ENCODE data around the gene SSBP2. TPM values are rescaled to one million over a fixed set of nuclear protein-coding genes. Genes with fewer than 3 reads are reported as not detected.
A peak's percentile ranks its signal among the peaks of the same experiment; 100 is the strongest.
"Not testable (repeated sequence)": the region's sequence is repeated elsewhere in the genome, so short reads cannot be mapped to it uniquely, and the experiment has no call there.

The SSBP2 gene
- polyA plus RNA-seq, 1 donor: 27.8 TPM

DNA sequence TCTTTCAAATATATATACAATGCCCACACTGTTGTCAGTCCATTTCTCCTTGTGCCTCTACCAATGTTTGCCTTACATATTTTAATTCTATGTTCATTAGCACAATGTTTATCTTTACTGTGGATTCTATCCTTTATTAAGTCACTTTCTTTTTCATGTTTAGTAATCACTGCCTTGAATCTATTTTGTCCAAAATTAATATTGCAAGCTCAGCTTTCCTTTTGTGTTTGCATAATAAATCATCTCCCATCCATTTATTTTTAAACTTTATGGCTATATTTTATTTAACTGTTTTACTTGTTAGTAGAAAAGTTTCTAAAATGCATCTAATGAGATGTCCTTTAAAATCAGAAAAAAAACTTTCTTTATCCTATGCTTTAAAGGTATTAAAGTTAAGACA lies 230.1 kb downstream of the SSBP2 start:
- Histone ChIP-seq H3K27me3 (ENCODE audit: control insufficient read depth, insufficient read depth, low read length) (no peaks in the 10 kb centered on the region), H3K4me3 (ENCODE audit: low read length) (no peak overlapping the region), H3K36me3 (ENCODE audit: control insufficient read depth, insufficient read depth, low read length) (no peaks in the 10 kb centered on the region), H3K27ac (ENCODE audit: low read length) (no peak overlapping the region), H3K4me1 (ENCODE audit: control insufficient read depth, insufficient read depth, low read length) (no peaks in the 10 kb centered on the region), H3K9me3 (ENCODE audit: control insufficient read depth, low read depth, low read length) (no peaks in the 10 kb centered on the region)
- no peak for DNase-seq

DNA sequence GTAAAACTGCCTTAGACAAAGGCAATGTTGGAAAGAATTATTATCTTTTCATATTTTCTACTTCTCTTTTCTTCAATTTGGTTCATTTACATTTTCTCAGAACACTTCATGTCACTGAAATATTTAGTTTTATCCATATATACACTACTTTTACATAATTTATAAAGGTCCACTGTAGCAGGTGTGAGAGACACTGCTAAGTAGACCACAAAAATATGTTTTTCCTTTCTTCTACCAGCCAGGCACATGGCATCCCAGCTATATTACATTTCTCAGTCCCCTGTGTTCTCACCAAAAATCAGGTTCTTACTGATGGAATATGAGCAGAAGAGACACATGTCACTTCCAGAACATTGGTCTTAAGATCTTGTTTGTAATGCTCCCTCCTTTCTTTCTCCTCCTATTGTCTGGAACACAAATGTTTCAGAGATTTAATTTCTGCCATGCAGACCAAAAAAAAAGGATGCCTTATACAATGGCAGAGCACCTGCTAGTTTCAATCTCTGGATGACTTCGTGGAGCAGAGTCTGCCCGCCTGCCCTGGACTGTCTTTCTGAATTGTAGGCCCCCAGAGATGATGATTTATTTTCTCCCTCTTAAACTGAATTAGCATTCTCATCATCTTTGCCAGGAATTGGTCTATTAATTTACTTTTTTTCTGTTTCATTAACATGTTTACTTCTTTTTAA lies 231.5 kb downstream of the SSBP2 start:
- no peaks in the 10 kb centered on the region for H3K36me3 ChIP-seq (ENCODE audit: control insufficient read depth, insufficient read depth, low read length)
- no peak for DNase-seq
- H3K27ac ChIP-seq (ENCODE audit: low read length): no peak overlapping the region
- H3K4me3 ChIP-seq (ENCODE audit: low read length): no peak overlapping the region
- H3K27me3 ChIP-seq (ENCODE audit: control insufficient read depth, insufficient read depth, low read length): no peaks in the 10 kb centered on the region
- no peaks in the 10 kb centered on the region for H3K9me3 ChIP-seq (ENCODE audit: control insufficient read depth, low read depth, low read length)
- no peaks in the 10 kb centered on the region for H3K4me1 ChIP-seq (ENCODE audit: control insufficient read depth, insufficient read depth, low read length)
- WGBS (ENCODE audit: insufficient coverage, low lambda C conversion rate): no CpG with 5 or more reads among the region's 2 CpGs

DNA sequence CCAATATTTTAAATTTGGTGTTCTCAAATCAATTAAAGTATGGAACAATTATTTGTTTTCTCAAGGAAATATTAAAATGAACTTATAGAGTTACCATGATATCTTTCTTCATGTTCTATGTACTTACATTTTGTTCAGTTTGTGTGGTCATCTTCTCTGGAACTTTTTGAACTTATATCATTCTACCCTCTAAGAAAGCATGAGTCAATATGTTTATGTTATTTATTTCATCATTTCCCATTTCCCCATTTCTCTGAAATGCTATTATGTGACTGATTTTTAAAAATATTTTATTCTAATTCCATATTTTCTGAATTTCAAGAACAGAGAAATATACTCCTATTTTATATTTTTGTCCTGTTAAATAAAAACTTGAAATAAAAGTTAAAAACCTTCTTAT lies 233.4 kb downstream of the SSBP2 start:
- Histone ChIP-seq H3K27me3 (ENCODE audit: control insufficient read depth, insufficient read depth, low read length) (no peaks in the 10 kb centered on the region), H3K9me3 (ENCODE audit: control insufficient read depth, low read depth, low read length) (no peaks in the 10 kb centered on the region), H3K27ac (ENCODE audit: low read length) (no peak overlapping the region)

DNA sequence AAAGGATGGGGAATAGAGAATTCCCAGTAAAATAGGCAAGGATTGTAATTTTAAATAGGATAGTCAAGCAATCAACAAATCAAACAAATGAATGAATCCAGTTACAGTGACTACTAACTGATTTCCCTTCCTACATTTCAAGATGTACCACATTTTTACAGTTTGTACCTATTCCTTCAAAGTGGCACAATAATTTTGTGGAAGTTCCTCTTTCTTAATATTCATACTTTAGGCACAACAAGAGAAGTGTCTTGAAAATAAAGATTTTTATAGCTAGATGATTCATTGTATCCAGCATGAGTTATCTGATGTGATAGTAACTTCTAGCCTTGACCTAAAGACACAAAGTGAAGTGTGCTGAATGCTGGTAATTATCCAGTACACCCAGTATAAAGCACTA lies 234.8 kb downstream of the SSBP2 start:
- H3K27ac ChIP-seq (ENCODE audit: low read length): no peak overlapping the region
- no peak for DNase-seq
- no peaks in the 10 kb centered on the region for H3K27me3 ChIP-seq (ENCODE audit: control insufficient read depth, insufficient read depth, low read length)
- no peaks in the 10 kb centered on the region for H3K4me1 ChIP-seq (ENCODE audit: control insufficient read depth, insufficient read depth, low read length)
- no peaks in the 10 kb centered on the region for H3K36me3 ChIP-seq (ENCODE audit: control insufficient read depth, insufficient read depth, low read length)
- H3K4me3 ChIP-seq (ENCODE audit: low read length): no peak overlapping the region
- H3K9me3 ChIP-seq (ENCODE audit: control insufficient read depth, low read depth, low read length): no peaks in the 10 kb centered on the region

More for the DNA sequence above, 233.4 kb downstream of the SSBP2 start:
- DNase-seq: no peak
- Histone ChIP-seq H3K4me3 (ENCODE audit: low read length) (no peak overlapping the region), H3K36me3 (ENCODE audit: control insufficient read depth, insufficient read depth, low read length) (no peaks in the 10 kb centered on the region), H3K4me1 (ENCODE audit: control insufficient read depth, insufficient read depth, low read length) (no peaks in the 10 kb centered on the region)

DNA sequence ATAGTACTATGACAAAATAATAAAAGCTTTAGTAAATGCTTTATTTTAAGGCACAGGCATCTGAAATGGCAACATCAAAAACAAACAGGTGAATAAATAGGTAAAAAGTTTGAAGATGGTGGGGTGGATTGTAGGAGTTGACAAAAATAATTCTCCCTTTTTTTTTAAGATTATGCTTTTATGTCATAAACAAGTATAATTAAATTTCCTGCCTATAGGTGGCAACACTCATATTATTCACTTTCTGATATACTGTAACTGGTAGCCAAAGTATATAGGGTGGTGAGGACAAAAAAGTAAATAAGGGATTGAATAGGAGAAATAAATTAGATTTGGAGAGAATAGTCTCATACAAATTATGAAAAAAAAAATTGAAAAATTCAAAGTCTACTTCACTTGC lies 236.9 kb downstream of the SSBP2 start:
- H3K4me1 ChIP-seq (ENCODE audit: control insufficient read depth, insufficient read depth, low read length): no peaks in the 10 kb centered on the region

DNA sequence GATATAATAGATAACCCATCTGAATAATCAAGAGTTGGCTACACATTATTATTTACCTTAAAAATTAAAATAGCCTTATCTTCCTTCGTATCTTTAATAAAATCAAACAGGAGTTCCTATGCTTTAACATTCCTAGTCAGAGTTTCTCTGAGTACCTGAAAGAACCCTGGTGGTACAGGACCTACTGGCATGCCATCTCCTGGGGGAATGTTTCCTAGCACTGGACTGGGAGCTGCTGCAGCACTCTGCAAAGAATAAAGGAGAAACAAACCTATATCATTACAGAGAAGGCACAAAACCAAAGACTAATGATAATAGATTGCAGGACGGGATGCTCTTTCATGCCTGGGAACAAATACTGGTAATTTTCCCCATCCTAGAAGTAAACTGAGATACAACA lies 237.4 kb downstream of the SSBP2 start:
- no CpG with 5 or more reads among the region's 2 CpGs for whole genome bisulfite sequencing (ENCODE audit: insufficient coverage, low lambda C conversion rate)
- no peak for DNase-seq

More for the DNA sequence above, 236.9 kb downstream of the SSBP2 start:
- Histone ChIP-seq H3K27me3 (ENCODE audit: control insufficient read depth, insufficient read depth, low read length) (no peaks in the 10 kb centered on the region), H3K4me3 (ENCODE audit: low read length) (no peak overlapping the region), H3K9me3 (ENCODE audit: control insufficient read depth, low read depth, low read length) (no peaks in the 10 kb centered on the region), H3K27ac (ENCODE audit: low read length) (no peak overlapping the region), H3K36me3 (ENCODE audit: control insufficient read depth, insufficient read depth, low read length) (no peaks in the 10 kb centered on the region)
- no peak for DNase-seq

DNA sequence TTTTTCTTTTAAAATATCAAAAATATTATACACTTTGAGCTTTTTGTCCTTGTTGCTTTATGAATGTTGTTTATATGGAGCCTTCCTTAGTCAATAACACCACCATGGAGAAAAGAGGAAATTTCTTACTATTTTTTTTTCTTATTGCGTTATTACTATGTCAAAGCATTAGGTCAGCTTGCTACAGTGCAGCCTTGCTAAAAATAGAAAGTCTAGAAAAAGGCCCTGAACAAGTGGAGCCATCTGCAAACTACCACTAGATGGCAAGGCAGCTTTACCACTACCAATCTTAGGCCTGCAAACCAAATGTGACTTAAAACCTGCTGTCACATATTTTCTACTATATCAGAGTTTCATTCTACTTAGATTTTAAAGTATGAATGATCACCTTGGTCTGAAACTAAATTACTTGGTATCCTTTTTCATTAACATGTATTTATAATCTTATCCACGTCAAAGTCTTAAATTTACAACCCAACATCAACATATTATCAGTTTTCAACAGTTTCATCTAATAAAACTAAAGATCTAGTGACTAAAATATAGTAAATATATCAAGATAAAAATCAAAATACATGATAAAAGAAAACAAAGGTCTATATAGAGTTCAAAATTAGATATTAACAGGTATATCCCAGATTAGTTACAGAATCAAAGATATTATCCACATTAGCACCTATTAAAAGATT lies 243.9 kb downstream of the SSBP2 start:
- peak; percentile 73 to 84 for DNase-seq
- Histone ChIP-seq H3K27ac (ENCODE audit: low read length) (no peak overlapping the region), H3K4me1 (ENCODE audit: control insufficient read depth, insufficient read depth, low read length) (no peaks in the 10 kb centered on the region), H3K36me3 (ENCODE audit: control insufficient read depth, insufficient read depth, low read length) (no peaks in the 10 kb centered on the region), H3K27me3 (ENCODE audit: control insufficient read depth, insufficient read depth, low read length) (no peaks in the 10 kb centered on the region), H3K9me3 (ENCODE audit: control insufficient read depth, low read depth, low read length) (no peaks in the 10 kb centered on the region), H3K4me3 (ENCODE audit: low read length) (no peak overlapping the region)
- WGBS (ENCODE audit: insufficient coverage, low lambda C conversion rate): 25% methylated on average over 2 of the region's 2 CpGs

More for the DNA sequence above, 237.4 kb downstream of the SSBP2 start:
- no peaks in the 10 kb centered on the region for H3K4me1 ChIP-seq (ENCODE audit: control insufficient read depth, insufficient read depth, low read length)
- H3K27ac ChIP-seq (ENCODE audit: low read length): no peak overlapping the region
- H3K9me3 ChIP-seq (ENCODE audit: control insufficient read depth, low read depth, low read length): no peaks in the 10 kb centered on the region
- no peak overlapping the region for H3K4me3 ChIP-seq (ENCODE audit: low read length)
- no peaks in the 10 kb centered on the region for H3K27me3 ChIP-seq (ENCODE audit: control insufficient read depth, insufficient read depth, low read length)
- no peaks in the 10 kb centered on the region for H3K36me3 ChIP-seq (ENCODE audit: control insufficient read depth, insufficient read depth, low read length)

DNA sequence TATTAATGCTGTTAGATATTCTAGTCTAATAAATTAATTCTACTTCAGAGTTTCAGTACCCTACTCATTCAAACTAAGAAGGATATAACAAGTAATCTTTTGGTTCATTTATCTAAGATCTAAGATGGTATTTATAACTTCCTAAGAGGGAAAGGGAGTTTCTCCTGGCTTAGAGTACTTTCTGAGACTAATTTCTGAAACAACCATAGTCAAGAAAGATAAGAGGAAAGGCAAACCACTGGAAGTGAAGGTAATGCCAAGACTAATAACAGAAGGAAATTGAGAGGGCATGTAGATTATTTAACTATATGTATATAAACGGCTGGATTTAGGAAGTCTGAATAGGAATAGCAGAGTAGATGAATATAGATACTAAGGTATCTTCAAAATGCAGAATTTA lies 244.5 kb downstream of the SSBP2 start:
- no peak overlapping the region for H3K4me3 ChIP-seq (ENCODE audit: low read length)
- DNase-seq: no peak
- H3K9me3 ChIP-seq (ENCODE audit: control insufficient read depth, low read depth, low read length): no peaks in the 10 kb centered on the region
- no peaks in the 10 kb centered on the region for H3K4me1 ChIP-seq (ENCODE audit: control insufficient read depth, insufficient read depth, low read length)
- H3K27me3 ChIP-seq (ENCODE audit: control insufficient read depth, insufficient read depth, low read length): no peaks in the 10 kb centered on the region
- no peak overlapping the region for H3K27ac ChIP-seq (ENCODE audit: low read length)
- no peaks in the 10 kb centered on the region for H3K36me3 ChIP-seq (ENCODE audit: control insufficient read depth, insufficient read depth, low read length)
- WGBS (ENCODE audit: insufficient coverage, low lambda C conversion rate): 83% methylated on average over 1 of the region's 1 CpG

DNA sequence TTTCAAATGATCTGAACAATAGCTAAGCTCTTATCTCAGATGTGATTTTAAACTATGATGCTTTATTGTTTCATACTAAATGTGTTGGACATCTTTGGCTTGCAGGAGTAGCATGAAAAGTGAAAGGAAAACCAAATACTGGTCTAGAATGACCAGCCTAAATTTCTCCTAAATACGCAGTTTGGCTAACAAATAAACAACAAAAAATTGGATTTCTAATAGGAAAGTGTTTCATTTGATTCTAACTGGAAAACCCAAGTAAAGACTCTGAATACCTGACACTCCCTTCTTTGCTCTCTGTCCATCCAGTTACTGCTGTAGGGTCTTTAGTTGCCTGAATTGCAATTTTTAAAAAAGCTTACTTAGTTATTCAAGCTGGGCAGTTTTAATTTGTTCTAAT lies 245.2 kb downstream of the SSBP2 start:
- Histone ChIP-seq H3K9me3 (ENCODE audit: control insufficient read depth, low read depth, low read length) (no peaks in the 10 kb centered on the region), H3K4me1 (ENCODE audit: control insufficient read depth, insufficient read depth, low read length) (no peaks in the 10 kb centered on the region), H3K27me3 (ENCODE audit: control insufficient read depth, insufficient read depth, low read length) (no peaks in the 10 kb centered on the region), H3K27ac (ENCODE audit: low read length) (no peak overlapping the region), H3K36me3 (ENCODE audit: control insufficient read depth, insufficient read depth, low read length) (no peaks in the 10 kb centered on the region), H3K4me3 (ENCODE audit: low read length) (no peak overlapping the region)
- DNase-seq: no peak
- WGBS (ENCODE audit: insufficient coverage, low lambda C conversion rate): 100% methylated on average over 1 of the region's 1 CpG

DNA sequence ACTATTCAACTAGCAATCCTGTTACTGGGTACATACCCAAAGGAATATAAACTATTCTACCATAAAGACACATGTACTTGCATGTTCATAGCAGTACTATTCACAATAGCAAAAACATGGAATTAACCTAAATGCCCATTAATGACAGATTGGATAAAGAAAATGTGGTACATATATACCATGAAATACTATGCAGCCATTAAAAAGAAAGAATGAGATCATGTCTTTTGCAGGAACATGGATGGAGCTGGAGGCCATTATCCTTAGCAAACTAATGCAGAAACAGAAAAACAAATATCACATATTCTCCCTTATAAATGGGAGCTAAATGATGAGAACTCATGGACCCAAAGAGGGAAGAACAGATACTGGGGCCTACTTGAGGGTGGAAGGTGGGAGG lies 247.3 kb downstream of the SSBP2 start:
- H3K27ac ChIP-seq (ENCODE audit: low read length); H3K4me1 ChIP-seq (ENCODE audit: control insufficient read depth, insufficient read depth, low read length); DNase-seq; H3K36me3 ChIP-seq (ENCODE audit: control insufficient read depth, insufficient read depth, low read length); H3K9me3 ChIP-seq (ENCODE audit: control insufficient read depth, low read depth, low read length); H3K27me3 ChIP-seq (ENCODE audit: control insufficient read depth, insufficient read depth, low read length); H3K4me3 ChIP-seq (ENCODE audit: low read length): not testable (repeated sequence)

DNA sequence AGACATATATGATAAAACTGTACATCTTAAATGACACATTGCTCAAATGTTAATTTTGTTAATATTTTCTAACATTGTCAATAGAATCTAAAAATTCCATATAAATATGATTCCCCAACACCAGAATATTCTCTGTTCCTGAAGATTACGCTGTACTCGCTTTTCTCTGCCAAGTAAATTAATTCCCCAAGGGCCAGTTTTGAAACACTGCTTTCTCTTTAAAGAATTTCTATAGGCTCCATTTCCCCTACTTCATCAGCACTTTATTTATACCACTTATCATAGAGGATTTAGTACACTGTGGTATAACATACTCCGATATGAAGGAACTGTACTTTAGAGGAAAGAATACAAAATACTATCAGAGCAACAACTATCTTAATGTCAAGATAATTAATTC lies 255.6 kb downstream of the SSBP2 start:
- 89% methylated on average over 3 of the region's 3 CpGs for WGBS (ENCODE audit: insufficient coverage, low lambda C conversion rate)
- DNase-seq: no peak
- no peak overlapping the region for H3K27ac ChIP-seq (ENCODE audit: low read length)
- no peak overlapping the region for H3K4me3 ChIP-seq (ENCODE audit: low read length)
- H3K4me1 ChIP-seq (ENCODE audit: control insufficient read depth, insufficient read depth, low read length): no peaks in the 10 kb centered on the region
- H3K9me3 ChIP-seq (ENCODE audit: control insufficient read depth, low read depth, low read length): no peaks in the 10 kb centered on the region
- no peaks in the 10 kb centered on the region for H3K36me3 ChIP-seq (ENCODE audit: control insufficient read depth, insufficient read depth, low read length)
- no peaks in the 10 kb centered on the region for H3K27me3 ChIP-seq (ENCODE audit: control insufficient read depth, insufficient read depth, low read length)
